C4-2B (cell line): ENCODE results near the gene CRTC2.

ENCODE experiments used
- CTCF ChIP-seq: fragments of 450-650 bp; conservative IDR thresholded peaks from 2 replicates; pipeline ENCODE4 v1.5.1; 2017; ENCODE audit warnings: mild to moderate bottlenecking
- ZFX ChIP-seq: fragments of 450-650 bp; IDR thresholded peaks from 2 replicates; pipeline ENCODE4 v1.6.1; 2017

- TF ChIP-seq CTCF: no peak
- TF ChIP-seq ZFX: no peak
Observed at GRCh38 chr1:153928245-153928644, 30.2 kb downstream of the CRTC2 start.
